GM10248 (cell line): ENCODE data around the gene TLE2.
"Not testable (repeated sequence)": the region's sequence is repeated elsewhere in the genome, so short reads cannot be mapped to it uniquely, and the experiment has no call there.

ENCODE experiments used
- CTCF ChIA-PET: fragments of 300-600 bp; sonication (Branson Sonifier 250); formaldehyde crosslinking; extraction: SDS; loops from one replicate; lab custom pipeline; 2021; ENCODE audit warnings: antibody characterized with exemption; lab: Yijun Ruan, JAX
- POLR2A ChIA-PET: fragments of 350-650 bp; sonication (Branson Sonifier 250); formaldehyde crosslinking; extraction: SDS; loops from one replicate; lab custom pipeline; 2020; ENCODE audit warnings: antibody characterized with exemption; lab: Yijun Ruan, JAX
- DNase-seq: peaks from one replicate; pipeline ENCODE4 v3.0.0; 2012; ENCODE audit errors: extremely low spot score
- CTCF ChIP-seq: IDR thresholded peaks from 2 replicates; pipeline ENCODE4 v1.5.1; 2012; ENCODE audit warnings: mild to moderate bottlenecking, low read depth; ENCODE audit errors: extremely low read depth, missing control alignments, control extremely low read depth

TLE2 gene

GRCh38 chr19:2994588-2995131 is 34.4 kb downstream of the TLE2 start:
- POLR2A ChIA-PET = no interaction called here
- CTCF ChIA-PET = interaction anchor here (1.1 kb wide), 1 partner anchor 94 kb away, joined by 3 read pairs; the partner anchor contains the start of gene ZNF57
- TF ChIP-seq CTCF = no peak
- DNase-seq = no peak

GRCh38 chr19:2993579-2993978 is 35.5 kb downstream of the TLE2 start:
- POLR2A ChIA-PET = no interaction called here
- CTCF ChIA-PET = no interaction called here
- no peak for TF ChIP-seq CTCF
- DNase-seq = no peak

GRCh38 chr19:2992958-2993357 is 36.1 kb downstream of the TLE2 start:
- ChIA-PET POLR2A (no interaction called here), CTCF (no interaction called here)
- no peak for TF ChIP-seq CTCF
- DNase-seq = no peak

GRCh38 chr19:2992333-2992732 is 36.7 kb downstream of the TLE2 start:
- DNase-seq, CTCF ChIA-PET, POLR2A ChIA-PET: not testable (repeated sequence)

- no peak for TF ChIP-seq CTCF
- ChIA-PET CTCF (interaction anchor here (0.9 kb wide), 1 partner anchor 114 kb away, joined by 3 read pairs; no protein-coding TSS in a partner anchor), POLR2A (no interaction called here)
- no peak for DNase-seq
Observed at GRCh38 chr19:2989236-2989946, 39.7 kb downstream of the TLE2 start.

- POLR2A ChIA-PET = no interaction called here
- no peak for DNase-seq
- CTCF ChIA-PET = interaction anchor here (0.9 kb wide), 1 partner anchor 115 kb away, joined by 3 read pairs; no protein-coding TSS in a partner anchor
- no peak for TF ChIP-seq CTCF
Observed at GRCh38 chr19:2988568-2988967, 40.5 kb downstream of the TLE2 start.

GRCh38 chr19:2987797-2988196 is 41.3 kb downstream of the TLE2 start:
- ChIA-PET CTCF (no interaction called here), POLR2A (no interaction called here)
- no peak for TF ChIP-seq CTCF
- DNase-seq = no peak
